CD4-positive, alpha-beta T cell (primary cell): Measurements from ENCODE around the gene APOC3. TPM values are rescaled to one million over a fixed set of nuclear protein-coding genes. Genes with fewer than 3 reads are reported as not detected.
A peak's percentile ranks its signal among the peaks of the same experiment; 100 is the strongest.

Experiments
- ATAC-seq: fragments of 200-7000 bp; cut with Tn5 transposase; one replicate; pipeline ENCODE4 v1.10.0; 2022; ENCODE audit warnings: mild to moderate bottlenecking; ENCODE audit not compliant: poor library complexity
- CTCF ChIA-PET: fragments of 350-600 bp; sonication (Branson Sonifier 250); formaldehyde crosslinking; loops from one replicate; lab custom pipeline; 2021; ENCODE audit warnings: antibody characterized with exemption, inconsistent platforms; lab: Charles Lee
- POLR2A ChIA-PET: fragments of 350-600 bp; sonication (Branson Sonifier 250); formaldehyde crosslinking; loops from one replicate; lab custom pipeline; 2021; ENCODE audit warnings: antibody characterized with exemption, inconsistent platforms; lab: Charles Lee
- DNase-seq, 14 experiments: peaks; one replicate each; pipeline ENCODE4 v3.0.0-alpha.2; 2013 to 2020; ENCODE audit warnings: mixed read lengths in 2 of 14
- H3K27ac ChIP-seq, 2 donors: one replicate each; pipeline versions ENCODE4 v1.5.1 to v1.7.0; 2013; ENCODE audit warnings: low read length in 2 of 2, low read depth in 1 of 2, mild to moderate bottlenecking in 1 of 2
- H3K27me3 ChIP-seq, 2 experiments: 1 replicate in 1 of 2; 2 replicates in 1 of 2; pipeline versions ENCODE4 v1.6.1 to v1.7.0; 2013; ENCODE audit warnings: low read length in 2 of 2, control low read depth in 1 of 2, mild to moderate bottlenecking in 1 of 2, moderate library complexity in 1 of 2; ENCODE audit not compliant: insufficient read depth in 2 of 2, control insufficient read depth in 1 of 2
- H3K36me3 ChIP-seq: one replicate; pipeline ENCODE4 v1.6.1; 2013; ENCODE audit warnings: low read length, control low read depth; ENCODE audit not compliant: insufficient read depth
- H3K4me1 ChIP-seq: one replicate; pipeline ENCODE4 v1.6.1; 2013; ENCODE audit warnings: low read length, control low read depth; ENCODE audit not compliant: insufficient read depth
- H3K4me3 ChIP-seq: one replicate; pipeline ENCODE4 v1.5.1; 2013; ENCODE audit warnings: mild to moderate bottlenecking, low read length, moderate library complexity
- H3K9me3 ChIP-seq, 2 experiments: 1 replicate in 1 of 2; 2 replicates in 1 of 2; pipeline versions ENCODE4 v1.6.1 to v1.7.0; 2013; ENCODE audit warnings: low read length in 2 of 2, mild to moderate bottlenecking in 2 of 2, control low read depth in 1 of 2, moderate library complexity in 1 of 2; ENCODE audit not compliant: control insufficient read depth in 1 of 2, insufficient read depth in 1 of 2
- H3K27ac Mint-ChIP-seq: one replicate; pipeline ENCODE4 v1.8.0; 2020; ENCODE audit warnings: mixed read lengths
- H3K27me3 Mint-ChIP-seq: one replicate; pipeline ENCODE4 v1.8.0; 2021; ENCODE audit warnings: mixed read lengths
- H3K36me3 Mint-ChIP-seq: one replicate; pipeline ENCODE4 v1.8.0; 2021; ENCODE audit warnings: low read depth, mixed read lengths
- H3K4me1 Mint-ChIP-seq: one replicate; pipeline ENCODE4 v1.8.0; 2021; ENCODE audit warnings: low read depth, mixed read lengths
- H3K4me3 Mint-ChIP-seq: one replicate; pipeline ENCODE4 v1.8.0; 2020; ENCODE audit warnings: mild to moderate bottlenecking, mixed read lengths
- H3K9me3 Mint-ChIP-seq: one replicate; pipeline ENCODE4 v1.8.0; 2020; ENCODE audit warnings: mixed read lengths
- CTCF ChIP-seq: fragments of 200-600 bp; IDR thresholded peaks from one replicate; pipeline ENCODE4 v1.8.0; 2022; ENCODE audit warnings: antibody characterized with exemption, mild to moderate bottlenecking
- intact Hi-C, 2 experiments: fragments of 100-400 bp; cut with DNase I in 1 of 2; cut with micrococcal nuclease in 1 of 2; formaldehyde crosslinking; loops; one replicate each; pipeline versions ENCODE4 v1.15.1 to v1.9.0; 2023 to 2025; cut with DNase I, micrococcal nuclease
- total RNA-seq, 174 experiments: library from RNA in 2 of 174; stranded (reverse) in 2 of 174; gene quantifications; one replicate each; pipeline ENCODE4 v1.2.3 and lab custom pipeline; 2021 to 2026

Gene APOC3
- total RNA-seq, 2 experiments from 2014 or later = not detected

GRCh38 chr11:116786966-116787365 is 42.7 kb upstream of the APOC3 start:
- Mint-ChIP-seq H3K27me3 (no peaks in the 10 kb centered on the region), H3K4me3 (peak overlapping the region; percentile 94), H3K36me3 (peaks cover 63% of the 10 kb centered on the region), H3K27ac (peak overlapping the region; percentile 96), H3K4me1 (peaks cover 50% of the 10 kb centered on the region), H3K9me3 (no peaks in the 10 kb centered on the region)
- intact Hi-C loops = loop anchor here (1.0 to 5.0 kb wide), 4 partner anchors 12 to 540 kb away; partner anchors contain the start of genes CEP164 (in 1 of the 2), PCSK7 (in 1 of the 2) and RNF214 (in 1 of the 2)
- Histone ChIP-seq H3K27me3 (no peaks in the 10 kb centered on the region), H3K36me3 (peaks cover 47% of the 10 kb centered on the region), H3K4me1 (peaks cover 46% of the 10 kb centered on the region), H3K9me3 (no peaks in the 10 kb centered on the region), H3K4me3 (peak overlapping the region; percentile 85), H3K27ac (peak overlapping the region in 1 of 2 donors; percentile 32)
- no peak for DNase-seq
- ATAC-seq = no peak
- CTCF ChIA-PET = interaction anchor here (1.3 to 1.4 kb wide), 2 partner anchors 15 to 49 kb away, joined by 3 read pairs; no protein-coding TSS in a partner anchor
- TF ChIP-seq CTCF = no peak
- POLR2A ChIA-PET = interaction anchor here (0.6 to 3.0 kb wide), 13 partner anchors 11 to 444 kb away, joined by 3 to 64 read pairs (median 6); partner anchors contain the start of genes BUD13, PAFAH1B2, PCSK7 and SIDT2

GRCh38 chr11:116787436-116787785 is 42.3 kb upstream of the APOC3 start:
- peak; percentile 1 for ATAC-seq
- peak in 1 of 14 experiments; percentile 10 for DNase-seq
- H3K27ac Mint-ChIP-seq = peak overlapping the region; percentile 96
- H3K27me3 Mint-ChIP-seq = no peaks in the 10 kb centered on the region
- intact Hi-C loops = loop anchor here (5.0 kb wide), 3 partner anchors 65 to 540 kb away; partner anchors contain the start of genes CEP164 (in 1 of the 2), PCSK7 (in 1 of the 2) and RNF214 (in 1 of the 2)
- Histone ChIP-seq H3K4me1 (peaks cover 46% of the 10 kb centered on the region), H3K9me3 (no peaks in the 10 kb centered on the region), H3K27ac (peak overlapping the region; percentile 32 to 63), H3K27me3 (no peaks in the 10 kb centered on the region), H3K4me3 (peak overlapping the region; percentile 85), H3K36me3 (peaks cover 42% of the 10 kb centered on the region)
- CTCF ChIA-PET = interaction anchor here (1.1 to 1.4 kb wide), 3 partner anchors 16 to 49 kb away, joined by 3 read pairs; no protein-coding TSS in a partner anchor
- H3K4me1 Mint-ChIP-seq = peaks cover 50% of the 10 kb centered on the region
- peak overlapping the region; percentile 94 for H3K4me3 Mint-ChIP-seq
- no peaks in the 10 kb centered on the region for H3K9me3 Mint-ChIP-seq
- TF ChIP-seq CTCF = no peak
- POLR2A ChIA-PET = interaction anchor here (0.6 to 3.0 kb wide), 15 partner anchors 11 to 444 kb away, joined by 3 to 64 read pairs (median 6); partner anchors contain the start of genes BUD13, PAFAH1B2, PCSK7 and SIDT2
- peaks cover 58% of the 10 kb centered on the region for H3K36me3 Mint-ChIP-seq

- H3K4me3 ChIP-seq = peak within 1 kb of the TSS; percentile 85
- Mint-ChIP-seq H3K4me1 (peaks cover 52% of the 10 kb centered on the region), H3K27ac (peak within 1 kb of the TSS; percentile 96), H3K27me3 (no peaks in the 10 kb centered on the region), H3K9me3 (no peaks in the 10 kb centered on the region), H3K36me3 (peaks cover 53% of the 10 kb centered on the region), H3K4me3 (peak within 1 kb of the TSS; percentile 94)
- no peaks in the 10 kb centered on the region for H3K9me3 ChIP-seq
- TF ChIP-seq CTCF = no peak
- peak; percentile 71 to 92 (median 84) for DNase-seq
- peak; percentile 82 for ATAC-seq
- peaks cover 46% of the 10 kb centered on the region for H3K4me1 ChIP-seq
- H3K36me3 ChIP-seq = peaks cover 37% of the 10 kb centered on the region
- ChIA-PET CTCF (interaction anchor here (1.1 to 1.4 kb wide), 3 partner anchors 16 to 48 kb away, joined by 3 read pairs; no protein-coding TSS in a partner anchor), POLR2A (interaction anchor here (0.7 to 3.0 kb wide), 18 partner anchors 11 to 443 kb away, joined by 3 to 64 read pairs (median 4); partner anchors contain the start of genes BUD13, PAFAH1B2, PCSK7 and SIDT2)
- intact Hi-C loops = loop anchor here (1.0 to 5.0 kb wide), 6 partner anchors 15 to 539 kb away; partner anchors contain the start of genes BUD13 (in 2 of the 2), PCSK7 (in 2 of the 2), RNF214 (in 2 of the 2) and CEP164 (in 1 of the 2)
- peak within 1 kb of the TSS; percentile 63 to 79 for H3K27ac ChIP-seq
- no peaks in the 10 kb centered on the region for H3K27me3 ChIP-seq
Measured at GRCh38 chr11:116787786-116788486, 41.8 kb upstream of the APOC3 start, which contains the start of gene ZPR1. ZPR1 (minus strand) TSS chr11:116788023; CDS start chr11:116787990, 33 bp downstream.
